OCI-LY1 (cell line): ENCODE results near the gene CTCF.

Source experiments
- H2AFZ ChIP-seq: fragments of 200-600 bp; sonication (generic), shearing (Covaris generic); 2 replicates; pipeline ENCODE4 v1.6.0; 2014; ENCODE audit warnings: antibody characterized with exemption, mild to moderate bottlenecking, low read length
- H3F3A ChIP-seq: fragments of 200-600 bp; sonication (generic), shearing (Covaris generic); 2 replicates; pipeline ENCODE4 v1.6.0; 2014; ENCODE audit warnings: mild to moderate bottlenecking, antibody characterized with exemption, low read length, moderate library complexity; ENCODE audit not compliant: insufficient read depth
- H3K27ac ChIP-seq: fragments of 200-600 bp; sonication (generic); 2 replicates; pipeline ENCODE4 v1.5.1; 2014; ENCODE audit warnings: low read length, mixed run types, mild to moderate bottlenecking, low read depth; ENCODE audit not compliant: poor library complexity, severe bottlenecking
- H3K27me3 ChIP-seq: fragments of 200-600 bp; sonication (generic); 2 replicates; pipeline ENCODE4 v1.6.0; 2014; ENCODE audit warnings: antibody characterized with exemption, mild to moderate bottlenecking, low read length, moderate library complexity; ENCODE audit not compliant: insufficient read depth
- H3K36me3 ChIP-seq: fragments of 200-600 bp; sonication (generic); 2 replicates; pipeline ENCODE4 v1.6.1; 2014; ENCODE audit warnings: mild to moderate bottlenecking, antibody characterized with exemption, low read length, moderate library complexity, mixed read lengths; ENCODE audit not compliant: insufficient read depth
- H3K4me1 ChIP-seq: fragments of 200-600 bp; sonication (generic); 2 replicates; pipeline ENCODE4 v1.5.1; 2014; ENCODE audit warnings: mild to moderate bottlenecking, low read length, moderate library complexity; ENCODE audit not compliant: insufficient read depth, severe bottlenecking
- H3K4me2 ChIP-seq: fragments of 200-600 bp; sonication (generic), shearing (Covaris generic); 2 replicates; pipeline ENCODE4 v1.6.1; 2014; ENCODE audit warnings: low read length
- H3K4me3 ChIP-seq: fragments of 200-600 bp; sonication (generic); 2 replicates; pipeline ENCODE4 v1.5.1; 2014; ENCODE audit warnings: low read length, low read depth, mild to moderate bottlenecking, mixed read lengths; ENCODE audit not compliant: poor library complexity, severe bottlenecking
- H3K79me2 ChIP-seq: fragments of 200-600 bp; shearing (Covaris generic); 2 replicates; pipeline ENCODE4 v1.6.1; 2016; ENCODE audit warnings: mixed run types, low read length, mixed read lengths; ENCODE audit not compliant: insufficient read depth
- H3K9ac ChIP-seq: fragments of 200-600 bp; sonication (generic), shearing (Covaris generic); 2 replicates; pipeline ENCODE4 v1.6.1; 2014; ENCODE audit warnings: mild to moderate bottlenecking, low read length, mixed read lengths
- H3K9me2 ChIP-seq: fragments of 200-600 bp; sonication (generic), shearing (Covaris generic); 2 replicates; pipeline ENCODE4 v1.6.1; 2014; ENCODE audit warnings: low read depth, mild to moderate bottlenecking, low read length, mixed read lengths
- H3K9me3 ChIP-seq: fragments of 200-600 bp; shearing (Covaris generic); 2 replicates; pipeline ENCODE4 v1.6.1; 2014; ENCODE audit warnings: low read length, mixed read lengths
- H4K20me1 ChIP-seq: fragments of 200-600 bp; sonication (generic), shearing (Covaris generic); 2 replicates; pipeline ENCODE4 v1.6.0; 2016; ENCODE audit warnings: mild to moderate bottlenecking, low read length; ENCODE audit not compliant: insufficient read depth
- CTCF ChIP-seq: fragments of 200-600 bp; sonication (generic), shearing (Covaris generic); IDR thresholded peaks from 2 replicates; pipeline ENCODE4 v1.5.1; 2017; ENCODE audit warnings: mild to moderate bottlenecking, antibody characterized with exemption, low read length, moderate library complexity, mixed read lengths
- EZH2 ChIP-seq: fragments of 200-600 bp; sonication (generic), shearing (Covaris generic); IDR thresholded peaks from 2 replicates; pipeline ENCODE4 v1.8.0; 2017; ENCODE audit warnings: borderline replicate concordance, mixed run types, mild to moderate bottlenecking, antibody characterized with exemption, low read length, moderate library complexity, mixed read lengths

CTCF gene

GRCh38 chr16:67664871-67665270, 102.5 kb downstream of the CTCF start:
- Histone ChIP-seq H3F3A (no peaks in the 10 kb centered on the region), H3K9me2 (no peaks in the 10 kb centered on the region), H3K27ac (no peak overlapping the region), H3K36me3 (peaks cover 11% of the 10 kb centered on the region; the same call in 1 of the 2 replicates), H3K79me2 (no peaks in the 10 kb centered on the region), H3K9ac (no peak overlapping the region), H3K27me3 (no peaks in the 10 kb centered on the region), H3K4me3 (no peak overlapping the region), H2AFZ (no peak overlapping the region), H3K9me3 (no peaks in the 10 kb centered on the region), H4K20me1 (no peaks in the 10 kb centered on the region), H3K4me2 (no peak overlapping the region), H3K4me1 (peaks cover 41% of the 10 kb centered on the region)
- TF ChIP-seq EZH2: no peak
- TF ChIP-seq CTCF: no peak

GRCh38 chr16:67665598-67665997, 103.3 kb downstream of the CTCF start:
- Histone ChIP-seq H4K20me1 (no peaks in the 10 kb centered on the region), H3F3A (no peaks in the 10 kb centered on the region), H3K4me3 (peak overlapping the region; percentile 70), H3K9me2 (no peaks in the 10 kb centered on the region), H3K27ac (no peak overlapping the region), H3K79me2 (no peaks in the 10 kb centered on the region), H3K9ac (peak overlapping the region; percentile 74), H3K4me1 (peaks cover 41% of the 10 kb centered on the region), H3K4me2 (peak overlapping the region; percentile 85), H2AFZ (no peak overlapping the region), H3K27me3 (no peaks in the 10 kb centered on the region), H3K36me3 (peaks cover 11% of the 10 kb centered on the region; the same call in 1 of the 2 replicates), H3K9me3 (no peaks in the 10 kb centered on the region)
- TF ChIP-seq EZH2: no peak
- no peak for TF ChIP-seq CTCF

GRCh38 chr16:67666032-67666551, 103.8 kb downstream of the CTCF start:
- Histone ChIP-seq H3K27me3 (no peaks in the 10 kb centered on the region), H3K36me3 (peaks cover 11% of the 10 kb centered on the region; the same call in 1 of the 2 replicates), H3K79me2 (no peaks in the 10 kb centered on the region), H3K9me3 (no peaks in the 10 kb centered on the region), H3K4me2 (peak overlapping the region; percentile 85), H3K4me1 (peaks cover 39% of the 10 kb centered on the region), H4K20me1 (no peaks in the 10 kb centered on the region), H3K9me2 (no peaks in the 10 kb centered on the region), H3K4me3 (peak overlapping the region; percentile 70), H3K27ac (no peak overlapping the region), H2AFZ (no peak overlapping the region), H3K9ac (peak overlapping the region; percentile 74), H3F3A (no peaks in the 10 kb centered on the region)
- TF ChIP-seq CTCF: no peak
- TF ChIP-seq EZH2: no peak
